ENCODE results near the gene CD200R1. TPM values are rescaled to one million over a fixed set of nuclear protein-coding genes. Genes with fewer than 3 reads are reported as not detected.

Gene CD200R1
- total RNA-seq, 1 donor = under 0.01 TPM

DNA sequence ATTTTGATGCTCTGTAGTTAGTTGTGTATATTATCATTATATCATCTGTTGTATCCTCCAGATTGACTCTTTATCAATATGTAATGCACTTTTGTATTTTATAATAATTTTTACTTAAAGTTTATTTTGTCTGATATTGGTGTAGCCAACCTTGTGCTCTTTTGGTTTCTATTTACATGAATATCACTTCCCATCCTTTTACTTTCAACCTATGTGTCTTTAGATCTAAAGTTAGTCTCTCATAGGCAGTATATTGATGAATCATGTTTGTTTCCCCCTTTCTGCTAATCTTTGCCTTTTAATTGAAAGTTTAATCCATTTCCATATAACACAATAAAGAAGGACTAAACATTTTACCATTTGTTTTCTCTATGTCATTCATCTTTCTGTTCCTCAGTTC, 100.2 kb downstream of the CD200R1 start:
- Histone ChIP-seq H3K27me3 (ENCODE audit: insufficient read depth, low read length) (no peaks in the 10 kb centered on the region), H3K36me3 (ENCODE audit: insufficient read depth, low read length) (no peaks in the 10 kb centered on the region), H3K27ac (ENCODE audit: low read depth, low read length) (no peak overlapping the region), H3K79me2 (ENCODE audit: insufficient read depth, low read length) (no peaks in the 10 kb centered on the region), H3K4me1 (ENCODE audit: insufficient read depth, low read length) (no peaks in the 10 kb centered on the region), H3K4me3 (ENCODE audit: insufficient read depth, low read length) (no peak overlapping the region), H3K4me2 (ENCODE audit: insufficient read depth, low read length) (no peak overlapping the region), H2AFZ (ENCODE audit: low read length) (no peak overlapping the region), H3K9me3 (ENCODE audit: low read depth, low read length) (no peaks in the 10 kb centered on the region), H4K20me1 (ENCODE audit: insufficient read depth, low read length) (no peaks in the 10 kb centered on the region)
- TF ChIP-seq, protein P1, sequence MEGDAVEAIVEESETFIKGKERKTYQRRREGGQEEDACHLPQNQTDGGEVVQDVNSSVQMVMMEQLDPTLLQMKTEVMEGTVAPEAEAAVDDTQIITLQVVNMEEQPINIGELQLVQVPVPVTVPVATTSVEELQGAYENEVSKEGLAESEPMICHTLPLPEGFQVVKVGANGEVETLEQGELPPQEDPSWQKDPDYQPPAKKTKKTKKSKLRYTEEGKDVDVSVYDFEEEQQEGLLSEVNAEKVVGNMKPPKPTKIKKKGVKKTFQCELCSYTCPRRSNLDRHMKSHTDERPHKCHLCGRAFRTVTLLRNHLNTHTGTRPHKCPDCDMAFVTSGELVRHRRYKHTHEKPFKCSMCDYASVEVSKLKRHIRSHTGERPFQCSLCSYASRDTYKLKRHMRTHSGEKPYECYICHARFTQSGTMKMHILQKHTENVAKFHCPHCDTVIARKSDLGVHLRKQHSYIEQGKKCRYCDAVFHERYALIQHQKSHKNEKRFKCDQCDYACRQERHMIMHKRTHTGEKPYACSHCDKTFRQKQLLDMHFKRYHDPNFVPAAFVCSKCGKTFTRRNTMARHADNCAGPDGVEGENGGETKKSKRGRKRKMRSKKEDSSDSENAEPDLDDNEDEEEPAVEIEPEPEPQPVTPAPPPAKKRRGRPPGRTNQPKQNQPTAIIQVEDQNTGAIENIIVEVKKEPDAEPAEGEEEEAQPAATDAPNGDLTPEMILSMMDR (IDR thresholded peaks at IDR 0.05; ENCODE audit: extremely low read depth, low read depth, low read length) = no peak
- no peak for DNase-seq (ENCODE audit: insufficient read length, low spot score, missing footprints)

DNA sequence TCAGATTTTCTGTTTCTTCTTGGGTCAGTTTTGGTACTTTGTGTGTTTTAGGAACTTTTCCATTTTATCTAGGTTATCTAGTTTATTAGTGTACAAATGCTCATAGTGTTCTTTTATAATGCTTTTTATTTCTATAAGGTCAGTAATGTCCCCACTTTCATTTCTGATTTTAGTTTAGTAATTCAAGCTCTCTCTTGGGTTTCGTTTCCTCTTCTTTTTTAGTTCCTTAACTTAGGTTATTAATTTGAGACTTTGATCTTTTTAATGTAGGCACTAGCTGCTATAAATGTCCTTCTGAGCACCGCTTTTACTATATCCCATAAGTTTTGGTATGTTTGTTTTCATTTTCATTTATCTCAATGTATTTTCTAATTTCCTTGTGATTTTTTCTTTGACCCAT, 101.3 kb downstream of the CD200R1 start:
- DNase-seq (ENCODE audit: insufficient read length, low spot score, missing footprints) = no peak
- Histone ChIP-seq H4K20me1 (ENCODE audit: insufficient read depth, low read length) (no peaks in the 10 kb centered on the region), H3K4me2 (ENCODE audit: insufficient read depth, low read length) (no peak overlapping the region)

DNA sequence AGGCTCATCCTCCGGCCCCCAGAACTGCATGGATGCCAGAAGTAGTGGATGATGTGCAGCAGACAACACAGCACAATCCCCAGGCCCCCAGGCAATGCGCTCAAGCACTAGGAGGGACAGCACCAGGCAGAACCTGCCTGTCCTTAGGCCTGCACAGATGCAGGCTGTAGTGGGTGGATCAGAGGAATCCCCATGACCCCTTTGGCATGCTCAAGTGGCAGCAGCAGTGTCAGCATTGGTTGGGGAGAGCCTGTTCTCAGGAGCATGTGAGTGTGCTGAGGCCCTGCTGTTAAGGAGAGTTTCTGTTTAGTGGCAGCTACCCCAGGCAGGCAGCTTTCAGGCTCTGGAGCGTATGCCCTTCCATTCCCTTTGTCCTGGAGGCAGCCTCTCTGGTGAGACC, 103.2 kb downstream of the CD200R1 start:
- H3K4me1 ChIP-seq (ENCODE audit: insufficient read depth, low read length) = no peaks in the 10 kb centered on the region
- DNase-seq (ENCODE audit: insufficient read length, low spot score, missing footprints) = no peak
- TF ChIP-seq, protein P1 (IDR thresholded peaks at IDR 0.05; ENCODE audit: extremely low read depth, low read depth, low read length) = no peak
- no peaks in the 10 kb centered on the region for H3K79me2 ChIP-seq (ENCODE audit: insufficient read depth, low read length)
- no peaks in the 10 kb centered on the region for H4K20me1 ChIP-seq (ENCODE audit: insufficient read depth, low read length)
- H3K9me3 ChIP-seq (ENCODE audit: low read depth, low read length) = no peaks in the 10 kb centered on the region
- no peaks in the 10 kb centered on the region for H3K27me3 ChIP-seq (ENCODE audit: insufficient read depth, low read length)
- H3K4me2 ChIP-seq (ENCODE audit: insufficient read depth, low read length) = no peak overlapping the region
- H3K27ac ChIP-seq (ENCODE audit: low read depth, low read length) = no peak overlapping the region
- H3K36me3 ChIP-seq (ENCODE audit: insufficient read depth, low read length) = no peaks in the 10 kb centered on the region
- no peak overlapping the region for H2AFZ ChIP-seq (ENCODE audit: low read length)
- no peak overlapping the region for H3K4me3 ChIP-seq (ENCODE audit: insufficient read depth, low read length)

More for the DNA sequence above, 101.3 kb downstream of the CD200R1 start:
- no peaks in the 10 kb centered on the region for H3K36me3 ChIP-seq (ENCODE audit: insufficient read depth, low read length)
- H2AFZ ChIP-seq (ENCODE audit: low read length) = no peak overlapping the region
- TF ChIP-seq, protein P1 (IDR thresholded peaks at IDR 0.05; ENCODE audit: extremely low read depth, low read depth, low read length) = no peak
- no peaks in the 10 kb centered on the region for H3K4me1 ChIP-seq (ENCODE audit: insufficient read depth, low read length)
- no peak overlapping the region for H3K4me3 ChIP-seq (ENCODE audit: insufficient read depth, low read length)
- no peaks in the 10 kb centered on the region for H3K79me2 ChIP-seq (ENCODE audit: insufficient read depth, low read length)
- H3K9me3 ChIP-seq (ENCODE audit: low read depth, low read length) = no peaks in the 10 kb centered on the region
- no peak overlapping the region for H3K27ac ChIP-seq (ENCODE audit: low read depth, low read length)
- H3K27me3 ChIP-seq (ENCODE audit: insufficient read depth, low read length) = no peaks in the 10 kb centered on the region

Other genes starting within 250 kb of the CD200R1 start
- gene CD200R1L, start 128.2 kb downstream of the CD200R1 start, total RNA-seq = not detected in 2 replicates
- gene GTPBP8, start 15.9 kb upstream of the CD200R1 start, total RNA-seq = 41.3 and 54.6 TPM in 2 replicates
- gene BOC, start 236.5 kb upstream of the CD200R1 start, total RNA-seq = 22.8 and 29.2 TPM in 2 replicates

Measured in osteoblast (primary cell).